Measurements from ENCODE around the gene PCDHB15.
"Not testable (repeated sequence)": the region's sequence is repeated elsewhere in the genome, so short reads cannot be mapped to it uniquely, and the experiment has no call there.

DNA sequence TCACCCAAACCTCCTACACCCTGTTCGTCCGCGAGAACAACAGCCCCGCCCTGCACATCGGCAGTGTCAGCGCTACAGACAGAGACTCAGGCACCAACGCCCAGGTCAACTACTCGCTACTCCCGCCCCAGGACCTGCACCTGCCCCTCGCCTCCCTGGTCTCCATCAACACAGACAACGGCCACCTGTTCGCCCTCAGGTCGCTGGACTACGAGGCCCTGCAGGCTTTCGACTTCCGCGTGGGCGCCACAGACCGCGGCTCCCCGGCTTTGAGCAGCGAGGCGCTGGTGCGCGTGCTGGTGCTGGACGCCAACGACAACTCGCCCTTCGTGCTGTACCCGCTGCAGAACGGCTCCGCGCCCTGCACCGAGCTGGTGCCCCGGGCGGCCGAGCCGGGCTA is 44.1 kb upstream of the PCDHB15 start:
- not testable (repeated sequence) for TF ChIP-seq EZH2 (IDR thresholded peaks at IDR 0.05; ENCODE audit: insufficient read depth, poor library complexity, severe bottlenecking); EZH2phosphoT487 (IDR thresholded peaks at IDR 0.05; ENCODE audit: insufficient read depth, low read depth)

All from GM23248 (cell line).